RPMI7951 (cell line): ENCODE data around the gene OR51E1. TPM values are rescaled to one million over a fixed set of nuclear protein-coding genes. Genes with fewer than 3 reads are reported as not detected.

ENCODE experiments used
- total RNA-seq: library from RNA; depleted of rRNA; stranded (reverse); fragments of >200 nt; shearing (Covaris generic); gene quantifications from 2 replicates; pipeline ENCODE4 v1.2.3, GENCODE V29; 2014; rRNA removed

Gene OR51E1
- total RNA-seq, 1 experiment from 2014 or later: not detected

Other genes starting within 250 kb of the OR51E1 start
- not detected in 2 replicates for gene OR52K2, start 194.7 kb upstream of the OR51E1 start, total RNA-seq
- gene OR52K1, start 161.3 kb upstream of the OR51E1 start, total RNA-seq: not detected in 2 replicates
- not detected in 2 replicates for gene OR52M1, start 98.8 kb upstream of the OR51E1 start, total RNA-seq
- not detected in 2 replicates for gene OR52I2, start 62.2 kb upstream of the OR51E1 start, total RNA-seq
- gene OR52I1, start 49.9 kb upstream of the OR51E1 start, total RNA-seq: not detected in 2 replicates
- gene TRIM68, start 35.8 kb upstream of the OR51E1 start, total RNA-seq: 4.9 and 5.4 TPM in 2 replicates
- gene OR51D1, start 6.5 kb upstream of the OR51E1 start, total RNA-seq: not detected in 2 replicates
- not detected in 2 replicates for gene OR51E2, start 53.9 kb downstream of the OR51E1 start, total RNA-seq
- gene MMP26, start 60.8 kb downstream of the OR51E1 start, total RNA-seq: not detected in 2 replicates
- gene OR51F1, start 126.0 kb downstream of the OR51E1 start, total RNA-seq: not detected in 2 replicates
- gene OR52R1, start 160.4 kb downstream of the OR51E1 start, total RNA-seq: not detected in 2 replicates
- gene OR51F2, start 177.3 kb downstream of the OR51E1 start, total RNA-seq: not detected in 2 replicates
- gene OR51S1, start 205.2 kb downstream of the OR51E1 start, total RNA-seq: not detected in 2 replicates
- gene OR51T1, start 237.9 kb downstream of the OR51E1 start, total RNA-seq: not detected in 2 replicates